GM21515 (cell line): Measurements from ENCODE around the gene FAM117B.

ENCODE experiments used
- ATAC-seq: cut with Tn5 transposase; IDR thresholded peaks from one replicate; pipeline ENCODE4 v1.9.1; 2021; ENCODE audit not compliant: unreplicated experiment

The FAM117B gene

GRCh38 chr2:202634556-202635427, at the start of gene FAM117B:
Gene FAM117B (plus strand): TSS chr2:202634969. CDS start chr2:202635188, 219 bp downstream.
- ATAC-seq, result peak; percentile 91

GRCh38 chr2:202588647-202589581, 45.9 kb upstream of the FAM117B start:
- peak; percentile 80 for ATAC-seq

- ATAC-seq, result no peak
Observed at GRCh38 chr2:202589582-202589949, 45.2 kb upstream of the FAM117B start.

- no peak for ATAC-seq
Observed at GRCh38 chr2:202592566-202592965, 42.2 kb upstream of the FAM117B start.

- ATAC-seq, result no peak
Observed at GRCh38 chr2:202599105-202599504, 35.7 kb upstream of the FAM117B start.

- ATAC-seq, result no peak
Observed at GRCh38 chr2:202599911-202600310, 34.9 kb upstream of the FAM117B start.

- no peak for ATAC-seq
Observed at GRCh38 chr2:202604699-202605098, 30.1 kb upstream of the FAM117B start.

- ATAC-seq, result no peak
Observed at GRCh38 chr2:202605174-202605573, 29.6 kb upstream of the FAM117B start.

GRCh38 chr2:202608142-202608852, 26.5 kb upstream of the FAM117B start:
- ATAC-seq, result peak; percentile 36

GRCh38 chr2:202609381-202610145, 25.2 kb upstream of the FAM117B start:
- ATAC-seq, result peak; percentile 88

GRCh38 chr2:202610380-202610779, 24.4 kb upstream of the FAM117B start:
- no peak for ATAC-seq

- no peak for ATAC-seq
Observed at GRCh38 chr2:202612145-202612544, 22.6 kb upstream of the FAM117B start.

GRCh38 chr2:202613479-202613878, 21.3 kb upstream of the FAM117B start:
- no peak for ATAC-seq

- no peak for ATAC-seq
Observed at GRCh38 chr2:202624133-202624532, 10.6 kb upstream of the FAM117B start.

- no peak for ATAC-seq
Observed at GRCh38 chr2:202627042-202627441, 7.7 kb upstream of the FAM117B start.

GRCh38 chr2:202628646-202629198, 6.0 kb upstream of the FAM117B start:
- no peak for ATAC-seq

- ATAC-seq, result no peak
Observed at GRCh38 chr2:202632682-202633290, 2.0 kb upstream of the FAM117B start.

- no peak for ATAC-seq
Observed at GRCh38 chr2:202633470-202633869, 1.3 kb upstream of the FAM117B start.

GRCh38 chr2:202635428-202636212, 851 bp downstream of the FAM117B start:
- peak; percentile 60 for ATAC-seq
